BE2C (cell line): ENCODE data around the gene GGA3.

Experiments used
- DNase-seq: peaks from one replicate; pipeline ENCODE4 v3.0.0-alpha.2; 2020
- H3K27me3 ChIP-seq: fragments of 250-450 bp; sonication (Bioruptor Pico); 2 replicates; pipeline ENCODE4 v1.5.1; 2020; ENCODE audit warnings: mild to moderate bottlenecking
- H3K36me3 ChIP-seq: fragments of 250-450 bp; sonication (Bioruptor Pico); 2 replicates; pipeline ENCODE4 v1.5.1; 2020; ENCODE audit warnings: mild to moderate bottlenecking
- H3K4me1 ChIP-seq: fragments of 250-450 bp; sonication (Bioruptor Pico); 2 replicates; pipeline ENCODE4 v1.5.1; 2020
- H3K4me3 ChIP-seq: 2 replicates; pipeline ENCODE4 v1.5.1; 2011; ENCODE audit warnings: low read depth, low read length
- H3K9me3 ChIP-seq: fragments of 250-450 bp; sonication (Bioruptor Pico); 2 replicates; pipeline ENCODE4 v1.5.1; 2020
- TF ChIP-seq, protein P1 (sequence below): IDR thresholded peaks from 2 replicates; pipeline ENCODE4 v1.5.1; 2012; ENCODE audit warnings: mild to moderate bottlenecking, low read depth, low read length

GGA3 gene

DNA sequence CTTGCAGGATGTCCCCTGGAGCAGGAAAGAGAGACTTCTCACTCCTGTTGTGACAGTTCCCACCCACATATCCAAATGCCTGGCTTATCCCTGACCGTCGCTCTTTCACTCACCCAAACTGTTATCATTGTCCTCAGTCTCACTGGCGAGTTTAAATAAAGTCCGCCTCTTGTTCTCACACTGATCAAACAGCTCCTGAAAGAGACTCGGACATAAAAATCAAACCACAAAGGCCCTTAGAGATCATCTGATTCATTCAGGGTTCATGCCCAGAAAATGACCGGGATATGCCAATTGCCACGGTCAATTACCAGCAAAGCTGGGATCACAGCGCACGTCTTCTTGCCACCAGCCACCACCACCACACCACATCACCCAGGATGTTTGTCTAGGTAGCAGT lies 19.9 kb downstream of the GGA3 start:
- H3K4me1 ChIP-seq = no peaks in the 10 kb centered on the region; the same call in 1 of the 2 replicates
- TF ChIP-seq, protein P1, sequence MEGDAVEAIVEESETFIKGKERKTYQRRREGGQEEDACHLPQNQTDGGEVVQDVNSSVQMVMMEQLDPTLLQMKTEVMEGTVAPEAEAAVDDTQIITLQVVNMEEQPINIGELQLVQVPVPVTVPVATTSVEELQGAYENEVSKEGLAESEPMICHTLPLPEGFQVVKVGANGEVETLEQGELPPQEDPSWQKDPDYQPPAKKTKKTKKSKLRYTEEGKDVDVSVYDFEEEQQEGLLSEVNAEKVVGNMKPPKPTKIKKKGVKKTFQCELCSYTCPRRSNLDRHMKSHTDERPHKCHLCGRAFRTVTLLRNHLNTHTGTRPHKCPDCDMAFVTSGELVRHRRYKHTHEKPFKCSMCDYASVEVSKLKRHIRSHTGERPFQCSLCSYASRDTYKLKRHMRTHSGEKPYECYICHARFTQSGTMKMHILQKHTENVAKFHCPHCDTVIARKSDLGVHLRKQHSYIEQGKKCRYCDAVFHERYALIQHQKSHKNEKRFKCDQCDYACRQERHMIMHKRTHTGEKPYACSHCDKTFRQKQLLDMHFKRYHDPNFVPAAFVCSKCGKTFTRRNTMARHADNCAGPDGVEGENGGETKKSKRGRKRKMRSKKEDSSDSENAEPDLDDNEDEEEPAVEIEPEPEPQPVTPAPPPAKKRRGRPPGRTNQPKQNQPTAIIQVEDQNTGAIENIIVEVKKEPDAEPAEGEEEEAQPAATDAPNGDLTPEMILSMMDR = no peak
- H3K9me3 ChIP-seq = no peaks in the 10 kb centered on the region
- no peak overlapping the region for H3K4me3 ChIP-seq
- DNase-seq = no peak
- H3K36me3 ChIP-seq = peaks cover 82% of the 10 kb centered on the region
- no peaks in the 10 kb centered on the region for H3K27me3 ChIP-seq

DNA sequence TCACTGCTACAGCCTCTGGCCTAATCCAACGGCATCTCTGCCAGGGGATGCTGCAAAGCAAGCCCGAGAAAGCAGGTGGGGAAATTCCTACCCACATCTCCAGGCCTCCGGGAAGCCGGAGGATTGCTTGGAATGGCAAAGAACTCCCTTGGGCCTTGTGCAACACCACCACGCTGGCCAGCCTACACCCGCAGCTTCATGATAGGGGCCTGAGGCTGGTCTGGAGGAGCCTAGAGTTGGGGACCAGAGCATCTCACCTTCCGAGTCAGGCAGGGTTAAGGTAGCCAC lies 20.3 kb downstream of the GGA3 start:
- TF ChIP-seq, protein P1 = no peak
- Histone ChIP-seq H3K36me3 (peaks cover 82% of the 10 kb centered on the region), H3K9me3 (no peaks in the 10 kb centered on the region), H3K4me3 (no peak overlapping the region), H3K27me3 (no peaks in the 10 kb centered on the region), H3K4me1 (no peaks in the 10 kb centered on the region; the same call in 1 of the 2 replicates)
- DNase-seq = no peak

DNA sequence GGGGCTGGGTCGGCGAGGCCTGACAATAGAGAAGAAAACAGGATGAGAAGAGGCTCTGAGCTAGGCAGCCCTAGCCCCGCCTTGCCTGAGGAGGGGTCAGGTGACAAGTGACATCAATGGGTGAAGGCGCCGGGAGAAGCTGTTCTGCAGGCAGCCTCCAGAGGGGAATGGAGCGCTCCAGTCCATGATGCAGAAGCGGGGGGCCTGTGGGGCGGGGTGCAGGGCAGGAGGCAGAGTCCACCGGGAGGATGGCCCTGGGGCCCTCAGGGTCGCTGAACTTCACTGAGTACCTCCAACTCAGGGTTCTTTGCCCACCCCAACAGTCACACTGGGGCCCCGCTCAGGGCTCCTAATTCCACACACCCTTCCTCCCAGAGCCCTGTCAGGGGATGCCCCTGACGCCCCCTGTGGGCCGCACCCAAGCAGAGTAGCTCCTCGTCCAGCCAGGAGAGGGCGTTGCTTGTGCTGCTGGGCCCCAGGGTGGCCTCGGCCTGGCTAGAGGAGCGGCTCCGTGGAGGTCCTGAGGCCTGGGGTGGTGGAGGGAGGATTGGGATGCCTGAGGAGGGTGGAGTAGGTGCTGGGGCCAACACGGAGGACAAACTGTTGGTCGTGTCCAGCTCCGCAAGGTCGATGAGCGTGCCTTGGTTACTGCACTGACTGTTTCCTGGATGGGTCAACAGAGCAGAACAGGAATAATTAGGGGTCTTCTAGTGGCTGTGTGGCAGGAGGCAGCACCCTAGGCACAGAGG lies 20.8 kb downstream of the GGA3 start:
- H3K4me1 ChIP-seq = no peaks in the 10 kb centered on the region; the same call in 1 of the 2 replicates
- TF ChIP-seq, protein P1 = peak; percentile 89
- H3K27me3 ChIP-seq = no peaks in the 10 kb centered on the region

DNA sequence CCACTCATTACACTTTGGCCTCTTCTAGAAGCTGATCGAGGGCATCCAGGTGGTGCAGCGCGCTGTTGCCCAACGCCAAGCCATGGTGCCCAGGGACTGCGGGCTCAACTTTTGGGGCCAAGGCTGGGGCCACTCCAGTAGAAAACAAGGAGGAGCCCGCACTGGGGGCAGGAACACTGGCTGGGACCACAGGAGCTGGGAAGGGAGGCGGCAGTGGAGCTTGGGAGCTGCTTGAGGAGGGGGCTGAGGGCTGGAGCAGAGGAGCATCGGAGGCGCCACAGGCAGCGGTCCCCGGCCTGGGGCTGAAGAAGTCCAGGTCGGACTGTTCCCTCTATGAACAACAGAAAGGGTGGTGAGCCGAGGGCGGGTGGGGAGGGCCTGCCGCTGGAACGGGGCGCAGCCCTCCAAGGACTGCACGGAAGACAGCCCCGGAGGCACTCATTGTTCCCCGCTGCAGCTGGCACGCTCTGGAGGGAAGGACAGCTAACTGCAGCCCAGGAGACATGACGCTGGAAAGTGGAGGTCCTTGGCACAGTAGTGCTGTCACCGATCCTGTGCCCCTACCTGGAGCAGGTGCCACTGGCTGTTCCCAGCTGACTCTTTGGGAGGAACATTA lies 21.5 kb downstream of the GGA3 start:
- no peak for DNase-seq
- peaks cover 83% of the 10 kb centered on the region for H3K36me3 ChIP-seq
- H3K9me3 ChIP-seq = no peaks in the 10 kb centered on the region
- no peaks in the 10 kb centered on the region; the same call in 1 of the 2 replicates for H3K4me1 ChIP-seq
- H3K4me3 ChIP-seq = no peak overlapping the region
- no peaks in the 10 kb centered on the region for H3K27me3 ChIP-seq
- TF ChIP-seq, protein P1 = no peak

More for the DNA sequence above, 20.8 kb downstream of the GGA3 start:
- H3K36me3 ChIP-seq = peaks cover 81% of the 10 kb centered on the region
- H3K9me3 ChIP-seq = no peaks in the 10 kb centered on the region
- peak; percentile 74 for DNase-seq
- no peak overlapping the region for H3K4me3 ChIP-seq

DNA sequence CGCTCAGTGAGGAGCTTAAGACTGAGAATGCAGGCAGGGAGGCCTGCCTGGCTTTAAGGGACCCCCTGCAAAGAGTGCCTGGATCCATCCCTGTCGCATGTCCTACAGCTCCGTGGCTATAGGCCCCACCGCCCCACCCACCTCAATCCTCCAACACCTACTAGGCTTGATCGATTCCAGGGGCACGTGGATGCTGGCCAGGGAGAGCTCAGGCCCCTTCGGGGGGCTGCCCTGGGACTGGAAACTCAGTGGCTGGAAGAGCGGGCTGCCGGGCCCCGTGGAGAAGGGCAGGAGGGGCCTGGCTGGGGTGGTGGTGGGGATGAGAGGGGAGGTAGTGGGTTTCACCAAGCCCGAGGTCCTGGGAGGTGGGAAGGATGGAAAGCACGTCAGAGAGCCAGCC lies 22.2 kb downstream of the GGA3 start:
- DNase-seq = no peak
- H3K4me3 ChIP-seq = no peak overlapping the region
- no peaks in the 10 kb centered on the region; the same call in 1 of the 2 replicates for H3K4me1 ChIP-seq
- TF ChIP-seq, protein P1 = no peak
- H3K9me3 ChIP-seq = no peaks in the 10 kb centered on the region
- peaks cover 83% of the 10 kb centered on the region for H3K36me3 ChIP-seq
- no peaks in the 10 kb centered on the region for H3K27me3 ChIP-seq

DNA sequence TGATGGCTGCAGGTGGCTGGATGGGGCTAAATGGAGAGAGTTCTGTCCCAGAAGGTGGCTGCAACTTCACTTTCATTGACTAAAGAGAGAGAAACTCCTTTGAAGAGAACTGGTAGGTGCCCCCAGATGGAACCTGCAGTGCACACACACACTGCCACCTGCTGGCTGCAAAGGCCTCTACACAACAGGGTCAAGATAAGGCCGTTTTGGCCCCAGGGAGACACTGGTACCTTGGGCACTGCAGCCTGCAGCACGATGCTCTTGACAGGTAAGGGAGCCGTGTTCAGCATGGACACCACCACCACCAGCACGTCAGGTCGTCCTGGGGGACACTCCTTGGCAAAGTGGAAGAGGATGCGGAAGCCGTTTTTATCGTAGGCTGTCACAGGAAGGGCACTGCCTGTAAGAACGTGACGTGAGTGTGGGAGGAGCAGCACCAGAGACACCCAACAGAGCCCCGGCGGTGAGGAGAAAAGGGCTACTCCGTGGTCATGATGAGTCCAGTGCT lies 22.7 kb downstream of the GGA3 start:
- H3K4me3 ChIP-seq = no peak overlapping the region
- peaks cover 85% of the 10 kb centered on the region for H3K36me3 ChIP-seq
- H3K4me1 ChIP-seq = no peaks in the 10 kb centered on the region; the same call in 1 of the 2 replicates
- no peaks in the 10 kb centered on the region for H3K9me3 ChIP-seq
- TF ChIP-seq, protein P1 = peak; percentile 97
- H3K27me3 ChIP-seq = no peaks in the 10 kb centered on the region
- peak; percentile 76 for DNase-seq
